GM12865 (cell line): ENCODE measurements around the gene RHOV.

Source experiments
- DNase-seq: peaks from one replicate; pipeline ENCODE4 v3.0.0; 2010; ENCODE audit warnings: low read depth
- H3K4me3 ChIP-seq: 2 replicates; pipeline ENCODE4 v1.5.1; 2011; ENCODE audit warnings: mild to moderate bottlenecking, low read depth, low read length, control low read depth
- TF ChIP-seq, protein P1 (sequence below): IDR thresholded peaks from 2 replicates; pipeline ENCODE4 v1.5.1; 2011; ENCODE audit warnings: low read length, control low read depth, low read depth, inconsistent platforms; ENCODE audit not compliant: insufficient read depth; ENCODE audit errors: missing control alignments

Gene RHOV

GRCh38 chr15:40832903-40833302, 41.1 kb downstream of the RHOV start:
- no peak for DNase-seq
- no peak overlapping the region for H3K4me3 ChIP-seq
- TF ChIP-seq, protein P1, sequence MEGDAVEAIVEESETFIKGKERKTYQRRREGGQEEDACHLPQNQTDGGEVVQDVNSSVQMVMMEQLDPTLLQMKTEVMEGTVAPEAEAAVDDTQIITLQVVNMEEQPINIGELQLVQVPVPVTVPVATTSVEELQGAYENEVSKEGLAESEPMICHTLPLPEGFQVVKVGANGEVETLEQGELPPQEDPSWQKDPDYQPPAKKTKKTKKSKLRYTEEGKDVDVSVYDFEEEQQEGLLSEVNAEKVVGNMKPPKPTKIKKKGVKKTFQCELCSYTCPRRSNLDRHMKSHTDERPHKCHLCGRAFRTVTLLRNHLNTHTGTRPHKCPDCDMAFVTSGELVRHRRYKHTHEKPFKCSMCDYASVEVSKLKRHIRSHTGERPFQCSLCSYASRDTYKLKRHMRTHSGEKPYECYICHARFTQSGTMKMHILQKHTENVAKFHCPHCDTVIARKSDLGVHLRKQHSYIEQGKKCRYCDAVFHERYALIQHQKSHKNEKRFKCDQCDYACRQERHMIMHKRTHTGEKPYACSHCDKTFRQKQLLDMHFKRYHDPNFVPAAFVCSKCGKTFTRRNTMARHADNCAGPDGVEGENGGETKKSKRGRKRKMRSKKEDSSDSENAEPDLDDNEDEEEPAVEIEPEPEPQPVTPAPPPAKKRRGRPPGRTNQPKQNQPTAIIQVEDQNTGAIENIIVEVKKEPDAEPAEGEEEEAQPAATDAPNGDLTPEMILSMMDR = no peak

DNA sequence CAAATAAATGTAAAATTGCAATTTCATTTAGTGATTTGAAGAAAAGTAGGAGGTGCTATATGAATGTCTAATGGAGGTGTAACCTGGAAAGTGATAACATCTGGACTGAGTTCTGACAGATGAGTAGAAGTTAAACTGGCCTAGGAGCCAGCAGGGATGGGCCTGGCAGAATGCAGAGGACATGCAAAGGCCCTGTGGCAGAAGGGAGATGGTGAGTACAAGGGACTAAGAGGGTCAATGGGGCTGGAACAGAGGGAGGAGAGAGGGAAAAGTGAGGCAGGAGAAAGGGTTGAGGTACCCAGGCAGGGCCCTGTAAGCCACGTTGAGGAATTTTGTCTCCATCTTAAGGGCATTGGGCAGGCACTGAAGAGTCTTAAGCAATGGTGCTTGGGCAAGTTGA, 42.2 kb downstream of the RHOV start:
- no peak overlapping the region for H3K4me3 ChIP-seq
- no peak for DNase-seq
- TF ChIP-seq, protein P1 = no peak

DNA sequence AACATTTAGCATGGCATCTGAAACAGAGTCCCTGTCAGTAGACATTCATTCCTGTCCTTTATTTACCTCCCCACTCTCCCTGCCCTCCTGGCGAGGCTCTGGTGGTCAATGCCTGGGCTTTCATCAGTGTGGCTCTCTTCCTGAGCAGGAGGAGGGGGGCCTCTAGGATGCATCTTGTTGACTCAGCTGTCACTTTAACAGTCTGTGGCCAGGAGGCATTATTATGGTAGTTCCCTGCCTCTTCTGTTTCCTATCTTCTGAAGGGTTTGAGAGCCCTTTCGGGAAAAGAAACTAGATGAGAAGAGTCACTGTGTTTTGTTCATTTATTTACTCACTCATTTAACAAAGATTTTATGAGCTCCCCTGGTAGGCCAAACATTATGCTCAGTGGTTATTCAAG, 43.1 kb downstream of the RHOV start:
- TF ChIP-seq, protein P1 = no peak
- DNase-seq = no peak
- H3K4me3 ChIP-seq = no peak overlapping the region

DNA sequence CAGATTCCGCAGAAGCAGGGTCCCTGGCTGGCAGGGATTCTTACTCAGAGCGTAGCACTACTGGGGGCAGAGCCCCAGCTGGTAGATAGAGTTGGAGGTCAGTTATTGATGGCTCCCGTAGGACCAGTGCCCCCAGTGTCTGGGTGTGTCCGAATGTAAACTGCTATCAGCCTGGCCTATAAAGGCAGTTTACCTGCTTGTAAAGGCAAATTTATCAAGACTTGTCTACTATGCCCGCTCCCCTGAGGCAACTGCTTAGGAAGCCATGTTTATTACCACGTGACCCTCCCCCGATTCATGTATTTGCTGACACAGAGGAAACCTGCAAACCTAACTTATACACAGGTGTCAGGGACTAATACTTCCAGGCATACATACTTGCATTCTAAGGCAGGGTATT, 44.9 kb downstream of the RHOV start:
- DNase-seq = no peak
- H3K4me3 ChIP-seq = no peak overlapping the region
- TF ChIP-seq, protein P1 = no peak

- H3K4me3 ChIP-seq = no peak within 1 kb of the TSS
- DNase-seq = no peak
- TF ChIP-seq, protein P1 = no peak
These were observed 45.5 kb downstream of the RHOV start, which contains the start of gene PPP1R14D for GRCh38 chr15:40828447-40829036. PPP1R14D (minus strand) TSS chr15:40828708; CDS start chr15:40828641, 67 bp downstream.

DNA sequence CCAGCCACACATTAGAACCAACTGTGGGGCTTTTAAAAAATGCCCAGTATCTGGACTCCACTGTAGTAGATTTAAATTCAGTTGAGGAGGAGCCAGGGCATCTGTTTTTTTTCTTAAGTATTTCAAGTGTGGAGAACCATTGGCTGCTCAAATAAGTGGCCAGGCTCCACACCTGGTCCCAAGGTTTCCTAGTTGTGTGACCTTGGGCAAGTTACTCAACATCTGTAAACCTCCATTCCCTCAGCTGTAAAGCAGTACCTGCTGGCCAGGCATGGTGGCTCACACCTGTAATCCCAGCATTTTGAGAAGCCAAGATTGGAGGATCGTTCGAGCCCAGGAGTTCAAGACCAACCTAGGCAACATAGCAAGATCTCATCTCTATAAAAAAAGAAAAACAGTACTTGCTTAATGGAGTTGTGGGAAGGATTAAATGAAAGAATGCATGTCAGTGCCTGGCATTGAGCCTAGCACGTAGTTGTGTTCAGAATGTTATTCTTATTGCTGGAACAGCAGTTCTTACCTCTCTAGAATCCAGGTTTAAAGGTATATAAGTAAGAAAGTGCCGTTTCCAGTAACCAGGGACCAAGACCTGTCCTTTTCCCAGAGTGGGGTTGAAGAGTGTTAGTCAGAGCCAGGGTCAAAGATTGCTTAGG, 47.5 kb downstream of the RHOV start:
- DNase-seq = no peak

More for the DNA sequence above, 47.5 kb downstream of the RHOV start:
- no peak overlapping the region for H3K4me3 ChIP-seq
- TF ChIP-seq, protein P1 = no peak
